Heart left ventricle (tissue), 16 donors: ENCODE measurements around the gene ECM1. TPM values are rescaled to one million over a fixed set of nuclear protein-coding genes. Genes with fewer than 3 reads are reported as not detected.

Experiments
- ATAC-seq, 4 donors: fragments of 200-7000 bp; cut with Tn5 transposase; one replicate each; pipeline ENCODE4 v1.9.1; 2020 to 2022; ENCODE audit warnings: moderate library complexity in 4 of 4, mild to moderate bottlenecking in 3 of 4, moderate number of reproducible peaks in 1 of 4
- DNase-seq, 5 donors: peaks; one replicate each; pipeline ENCODE4 v3.0.0-alpha.2; 2020
- H3K27ac ChIP-seq, 12 donors: fragments of 200-600 bp; sonication (generic) in 4 of 12; one replicate each; pipeline versions ENCODE4 v1.5.0 to v1.8.0; 2016 to 2022; ENCODE audit warnings: mild to moderate bottlenecking in 2 of 12
- H3K27me3 ChIP-seq, 9 donors: fragments of 200-600 bp; sonication (generic) in 2 of 9; one replicate each; pipeline versions ENCODE4 v1.5.1 to v1.8.0; 2016 to 2022; ENCODE audit warnings: mild to moderate bottlenecking in 3 of 9
- H3K36me3 ChIP-seq, 9 donors: fragments of 200-600 bp; sonication (generic) in 2 of 9; one replicate each; pipeline versions ENCODE4 v1.5.0 to v1.8.0; 2018 to 2022; ENCODE audit warnings: mild to moderate bottlenecking in 2 of 9
- H3K4me1 ChIP-seq, 12 donors: fragments of 200-600 bp; sonication (generic) in 4 of 12; one replicate each; pipeline versions ENCODE4 v1.5.0 to v1.8.0; 2016 to 2022; ENCODE audit warnings: mild to moderate bottlenecking in 3 of 12
- H3K4me3 ChIP-seq, 12 donors: fragments of 200-600 bp; sonication (generic) in 4 of 12; one replicate each; pipeline versions ENCODE4 v1.5.0 to v1.8.0; 2017 to 2022; ENCODE audit warnings: mild to moderate bottlenecking in 9 of 12, moderate library complexity in 4 of 12
- H3K9me3 ChIP-seq, 12 donors: fragments of 200-600 bp; sonication (generic) in 4 of 12; one replicate each; pipeline versions ENCODE4 v1.5.0 to v1.8.0; 2016 to 2022; ENCODE audit warnings: mild to moderate bottlenecking in 1 of 12
- POLR2A ChIP-seq, 2 donors: fragments of 450-650 bp; IDR thresholded peaks; one replicate each; pipeline ENCODE4 v1.6.1; 2017; ENCODE audit warnings: antibody characterized with exemption in 2 of 2, mild to moderate bottlenecking in 2 of 2, moderate library complexity in 2 of 2
- WGBS, 4 donors: extraction: QIAGEN DNeasy Blood & Tissue Kit in 2 of 4; methylation state at CpG; one replicate each; pipeline versions ENCODE4 v1.1.5 to v1.1.7; 2013 to 2018; 5-methylcytosine and 5-hydroxymethylcytosine counted together
- intact Hi-C, 10 donors: fragments of 100-400 bp; cut with DNase I; formaldehyde crosslinking; loops; one replicate each; pipeline versions ENCODE4 v1.11.1 to v1.14.2; 2022
- polyA plus RNA-seq, 2 donors: library from polyadenylated mRNA; stranded (reverse); fragments of 200-250 nt; gene quantifications; one replicate each; pipeline ENCODE4 v1.2.3, GENCODE V29; 2013
- total RNA-seq, 9 donors: library from RNA; depleted of rRNA in 2 of 9; stranded (reverse); fragments of >200 nt in 2 of 9; fragmentation: NEBNext Ultra II Directional in 3 of 9; extraction: Animal tissue kit (Norgen Biotek cat#: 25700) in 3 of 9; gene quantifications; one replicate each; pipeline versions ENCODE4 v1.1.0 to v1.2.4, GENCODE V29; 2016 to 2023
- TF ChIP-seq, protein P1 (sequence below), 12 donors: fragments of 200-600 bp; sonication (generic) in 4 of 12; IDR thresholded peaks; one replicate each; pipeline versions ENCODE4 v1.5.0 to v1.8.0; 2018 to 2022; ENCODE audit warnings: antibody characterized with exemption in 12 of 12, mild to moderate bottlenecking in 5 of 12
- donor health status: ischemic (EF 13 %, LVEDD 7.1; RV severe dilation, severe dysfunction).
- donor health status: healthy with polysubstance abuse.
- donor health status: DM: no; HTN: yes; CAD: no.
- donor health status: DM: no; HTN: no; CAD: no.
- donor health status: ischemic (EF 25% LVEDD 6.9; RV normal size, moderate dysfunction).
- donor health status: ischemic (EF 25% LVEDD 5.7; RV mildly dilated, moderate dysfunction).
- donor health status: healthy.
- donor health status: DM: yes; HTN: yes; CAD: no.
- donor health status: ischemic (EF 35%, LVEDD 5.7; RV mildly dilated, moderate dysfunction).
- donor health status: nonischemic (EF 11% LVEDD 7.7; RV severe dilation, severe dysfunction).
- donor health status: DM: yes; HTN: yes; CAD: no.
- donor health status: PGD.
- donor health status: ischemic (EF 29% LVEDD 5.4; RV normal size, mild dysfunction).
- donor health status: nonischemic (EF 23%, LVEDD 6.1; RV moderate dilation, normal function).

Gene ECM1
- total and polyA plus RNA-seq, 11 donors: 10.9 to 35.3 (median 15.4) TPM

DNA sequence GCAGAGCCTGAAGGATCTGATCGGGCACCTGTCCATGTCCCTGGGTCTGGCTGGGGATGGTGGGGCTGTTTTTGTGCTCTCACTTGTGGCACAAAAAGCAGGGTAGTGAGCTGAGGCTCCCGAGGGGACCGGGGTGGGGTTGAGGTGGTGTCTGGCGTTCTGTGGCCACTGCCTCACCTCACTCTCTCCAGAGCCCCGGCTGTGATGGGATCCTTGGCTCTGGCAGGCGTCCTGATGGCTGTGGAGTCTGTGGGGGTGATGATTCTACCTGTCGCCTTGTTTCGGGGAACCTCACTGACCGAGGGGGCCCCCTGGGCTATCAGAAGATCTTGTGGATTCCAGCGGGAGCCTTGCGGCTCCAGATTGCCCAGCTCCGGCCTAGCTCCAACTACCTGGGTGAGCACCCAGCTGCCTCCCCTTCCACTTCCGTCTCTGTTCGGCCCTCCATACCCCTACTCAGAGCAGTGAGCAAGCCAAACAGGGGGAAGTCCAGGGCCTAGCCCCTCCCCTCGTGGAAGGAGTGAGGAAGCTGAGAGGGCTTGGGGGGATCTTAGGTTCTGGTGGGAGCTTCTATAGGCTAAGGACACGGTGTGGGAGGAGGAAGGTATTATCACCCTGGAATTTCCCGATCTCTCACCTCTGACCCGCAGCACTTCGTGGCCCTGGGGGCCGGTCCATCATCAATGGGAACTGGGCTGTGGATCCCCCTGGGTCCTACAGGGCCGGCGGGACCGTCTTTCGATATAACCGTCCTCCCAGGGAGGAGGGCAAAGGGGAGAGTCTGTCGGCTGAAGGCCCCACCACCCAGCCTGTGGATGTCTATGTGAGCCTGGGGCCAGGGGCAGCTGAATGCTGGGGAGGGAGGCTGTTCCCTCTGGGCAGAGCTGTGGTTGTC is 48.3 kb downstream of the ECM1 start:
- no peak overlapping the region for H3K27ac ChIP-seq
- DNase-seq (no peak), ATAC-seq (no peak)
- WGBS, 4 donors: 75 to 85% (median 79%) methylated on average over 20 to 26 of the region's 26 CpGs
- TF ChIP-seq, protein P1, sequence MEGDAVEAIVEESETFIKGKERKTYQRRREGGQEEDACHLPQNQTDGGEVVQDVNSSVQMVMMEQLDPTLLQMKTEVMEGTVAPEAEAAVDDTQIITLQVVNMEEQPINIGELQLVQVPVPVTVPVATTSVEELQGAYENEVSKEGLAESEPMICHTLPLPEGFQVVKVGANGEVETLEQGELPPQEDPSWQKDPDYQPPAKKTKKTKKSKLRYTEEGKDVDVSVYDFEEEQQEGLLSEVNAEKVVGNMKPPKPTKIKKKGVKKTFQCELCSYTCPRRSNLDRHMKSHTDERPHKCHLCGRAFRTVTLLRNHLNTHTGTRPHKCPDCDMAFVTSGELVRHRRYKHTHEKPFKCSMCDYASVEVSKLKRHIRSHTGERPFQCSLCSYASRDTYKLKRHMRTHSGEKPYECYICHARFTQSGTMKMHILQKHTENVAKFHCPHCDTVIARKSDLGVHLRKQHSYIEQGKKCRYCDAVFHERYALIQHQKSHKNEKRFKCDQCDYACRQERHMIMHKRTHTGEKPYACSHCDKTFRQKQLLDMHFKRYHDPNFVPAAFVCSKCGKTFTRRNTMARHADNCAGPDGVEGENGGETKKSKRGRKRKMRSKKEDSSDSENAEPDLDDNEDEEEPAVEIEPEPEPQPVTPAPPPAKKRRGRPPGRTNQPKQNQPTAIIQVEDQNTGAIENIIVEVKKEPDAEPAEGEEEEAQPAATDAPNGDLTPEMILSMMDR (IDR thresholded peaks at IDR 0.05): no peak
- TF ChIP-seq POLR2A (IDR thresholded peaks at IDR 0.05): no peak
- no peak overlapping the region for H3K4me3 ChIP-seq
- intact Hi-C loops: loop anchor here in 3 of 10 donors (10.0 kb wide), 1 partner anchor 259 kb away; no protein-coding TSS in a partner anchor
- no peaks in the 10 kb centered on the region for H3K27me3 ChIP-seq
- peaks cover 0 to 29% (median 5%) of the 10 kb centered on the region in 9 donors for H3K36me3 ChIP-seq
- H3K4me1 ChIP-seq: peaks cover 5 to 60% (median 43%) of the 10 kb centered on the region in 12 donors
- no peaks in the 10 kb centered on the region for H3K9me3 ChIP-seq

DNA sequence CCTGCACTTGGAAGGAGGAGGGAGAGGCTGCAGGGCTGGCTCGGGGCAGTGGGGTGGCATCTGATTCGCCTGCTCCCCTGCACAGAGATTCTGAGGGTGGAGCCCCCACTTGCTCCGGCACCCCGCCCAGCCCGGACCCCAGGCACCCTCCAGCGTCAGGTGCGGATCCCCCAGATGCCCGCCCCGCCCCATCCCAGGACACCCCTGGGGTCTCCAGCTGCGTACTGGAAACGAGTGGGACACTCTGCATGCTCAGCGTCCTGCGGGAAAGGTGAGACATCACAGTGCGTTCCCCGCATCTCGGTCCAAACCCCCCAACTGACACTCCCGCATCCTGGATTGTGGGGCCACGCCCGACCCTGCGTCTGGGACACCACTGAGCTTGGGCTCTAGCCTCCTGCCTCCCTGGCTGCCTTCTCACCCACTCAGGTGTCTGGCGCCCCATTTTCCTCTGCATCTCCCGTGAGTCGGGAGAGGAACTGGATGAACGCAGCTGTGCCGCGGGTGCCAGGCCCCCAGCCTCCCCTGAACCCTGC is 49.2 kb downstream of the ECM1 start:
- 87 to 94% (median 91%) methylated on average over 19 to 26 of the region's 26 CpGs for WGBS, 4 donors
- TF ChIP-seq POLR2A (IDR thresholded peaks at IDR 0.05): no peak
- TF ChIP-seq, protein P1 (IDR thresholded peaks at IDR 0.05): no peak
- Histone ChIP-seq H3K27ac (no peak overlapping the region), H3K9me3 (no peaks in the 10 kb centered on the region), H3K36me3 (peaks cover 0 to 29% (median 5%) of the 10 kb centered on the region in 9 donors), H3K27me3 (no peaks in the 10 kb centered on the region), H3K4me3 (no peak overlapping the region), H3K4me1 (peaks cover 5 to 59% (median 36%) of the 10 kb centered on the region in 12 donors)
- intact Hi-C loops: loop anchor here in 3 of 10 donors (10.0 kb wide), 1 partner anchor 258 kb away; no protein-coding TSS in a partner anchor
- DNase-seq: no peak
- no peak for ATAC-seq

DNA sequence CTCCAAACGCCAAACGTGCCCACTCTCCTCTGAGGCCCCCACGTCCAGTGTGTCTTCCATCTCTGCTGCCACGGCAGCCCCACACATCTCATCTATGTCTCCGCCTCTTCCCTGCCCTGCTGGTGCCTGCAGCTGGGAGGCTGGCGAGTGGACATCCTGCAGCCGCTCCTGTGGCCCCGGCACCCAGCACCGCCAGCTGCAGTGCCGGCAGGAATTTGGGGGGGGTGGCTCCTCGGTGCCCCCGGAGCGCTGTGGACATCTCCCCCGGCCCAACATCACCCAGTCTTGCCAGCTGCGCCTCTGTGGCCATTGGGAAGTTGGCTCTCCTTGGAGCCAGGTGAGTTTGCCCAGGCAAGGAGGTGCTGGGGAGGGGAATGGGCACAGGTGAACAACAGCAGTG is 49.9 kb downstream of the ECM1 start:
- DNase-seq: no peak
- Histone ChIP-seq H3K4me3 (no peak overlapping the region), H3K27ac (no peak overlapping the region), H3K36me3 (peaks cover 0 to 29% (median 5%) of the 10 kb centered on the region in 9 donors), H3K4me1 (peaks cover 9 to 59% (median 37%) of the 10 kb centered on the region in 12 donors), H3K27me3 (no peaks in the 10 kb centered on the region), H3K9me3 (no peaks in the 10 kb centered on the region)
- no peak for ATAC-seq
- TF ChIP-seq POLR2A (IDR thresholded peaks at IDR 0.05): no peak
- TF ChIP-seq, protein P1 (IDR thresholded peaks at IDR 0.05): no peak
- WGBS, 4 donors: 87 to 90% (median 88%) methylated on average over 13 to 15 of the region's 15 CpGs
- intact Hi-C loops: loop anchor here in 3 of 10 donors (10.0 kb wide), 1 partner anchor 257 kb away; no protein-coding TSS in a partner anchor

DNA sequence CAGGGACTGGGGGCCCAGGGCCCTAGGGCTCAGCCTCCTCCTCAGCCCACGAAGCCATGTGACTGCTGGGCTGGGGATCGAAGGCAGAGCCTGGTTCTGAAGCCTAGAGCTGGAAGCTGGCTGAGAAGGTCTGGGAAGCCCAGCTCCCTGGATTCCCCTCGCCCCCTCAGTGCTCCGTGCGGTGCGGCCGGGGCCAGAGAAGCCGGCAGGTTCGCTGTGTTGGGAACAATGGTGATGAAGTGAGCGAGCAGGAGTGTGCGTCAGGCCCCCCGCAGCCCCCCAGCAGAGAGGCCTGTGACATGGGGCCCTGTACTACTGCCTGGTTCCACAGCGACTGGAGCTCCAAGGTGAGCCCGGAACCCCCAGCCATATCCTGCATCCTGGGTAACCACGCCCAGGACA is 50.4 kb downstream of the ECM1 start:
- Histone ChIP-seq H3K27ac (peak overlapping the region in 7 of 12 donors; percentile 99 to 100 (median 100)), H3K36me3 (peaks cover 0 to 29% (median 5%) of the 10 kb centered on the region in 9 donors), H3K4me3 (peak overlapping the region in 10 of 12 donors; percentile 3 to 66 (median 31)), H3K27me3 (no peaks in the 10 kb centered on the region), H3K4me1 (peaks cover 13 to 59% (median 38%) of the 10 kb centered on the region in 12 donors), H3K9me3 (no peaks in the 10 kb centered on the region)
- intact Hi-C loops: loop anchor here in 3 of 10 donors (10.0 kb wide), 1 partner anchor 256 kb away; no protein-coding TSS in a partner anchor
- TF ChIP-seq, protein P1 (IDR thresholded peaks at IDR 0.05): no peak
- no peak for TF ChIP-seq POLR2A (IDR thresholded peaks at IDR 0.05)
- DNase-seq: no peak
- ATAC-seq: no peak
- 72 to 82% (median 79%) methylated on average over 13 to 15 of the region's 15 CpGs for WGBS, 4 donors
